GM12891 (cell line): ENCODE data around the gene RANBP9.

Experiments used
- POLR2A ChIP-seq: IDR thresholded peaks from 2 replicates; pipeline ENCODE4 v1.6.1; 2011; ENCODE audit warnings: low read depth, low read length, control low read depth
- POLR2AphosphoS5 ChIP-seq: IDR thresholded peaks from 2 replicates; pipeline ENCODE4 v1.6.1; 2011; ENCODE audit warnings: low read depth, low read length, control low read depth
- TAF1 ChIP-seq: IDR thresholded peaks from 2 replicates; pipeline ENCODE4 v1.6.1; 2011; ENCODE audit warnings: low read depth, low read length, control low read depth

DNA sequence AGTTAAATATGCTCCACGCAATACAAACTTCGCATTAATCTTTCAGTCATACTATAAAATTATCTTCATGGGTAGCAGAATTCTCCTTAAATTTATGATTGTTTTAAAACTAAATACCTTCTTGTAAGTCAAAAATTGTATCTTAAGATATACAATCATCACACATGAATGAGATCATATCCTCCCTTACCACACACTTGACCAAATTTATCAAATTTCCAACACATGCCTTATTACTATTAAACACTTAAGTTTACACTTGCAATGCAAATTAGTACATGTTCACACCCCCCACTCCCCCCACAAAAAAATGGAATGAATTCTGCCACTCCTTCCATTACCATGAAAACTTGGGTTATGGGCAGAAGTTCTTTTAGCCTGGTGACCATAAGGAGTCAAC lies 13.8 kb downstream of the RANBP9 start:
- TF ChIP-seq POLR2AphosphoS5 (no peak), POLR2A (no peak), TAF1 (no peak)
